ENCODE data around the gene C11orf52.

The C11orf52 gene

GRCh38 chr11:111937461-111937769, 18.7 kb downstream of the C11orf52 start:
- peak overlapping the region; percentile 85 for H2AFZ ChIP-seq (ENCODE audit: low read depth)
- no peaks in the 10 kb centered on the region for H4K20me1 ChIP-seq (ENCODE audit: insufficient read depth)
- H3K27ac ChIP-seq = no peak overlapping the region
- H3K4me3 ChIP-seq (IDR thresholded peaks at IDR 0.05; ENCODE audit: insufficient read depth, low read depth, low read length) = peak overlapping the region; percentile 20
- peak overlapping the region; percentile 77 for H3K4me2 ChIP-seq
- peaks cover 15% of the 10 kb centered on the region for H3K4me1 ChIP-seq (ENCODE audit: low read depth, poor library complexity, severe bottlenecking)
- TF ChIP-seq CTCF (conservative IDR thresholded peaks at IDR 0.05; ENCODE audit: low read depth, low read length) = no peak
- H3K9ac ChIP-seq = peak overlapping the region; percentile 55; the same call in 1 of the 2 replicates
- no peaks in the 10 kb centered on the region for H3K36me3 ChIP-seq (ENCODE audit: insufficient read depth)
- H3K27me3 ChIP-seq (ENCODE audit: insufficient read depth, low read depth) = no peaks in the 10 kb centered on the region
- no peaks in the 10 kb centered on the region for H3K79me2 ChIP-seq (ENCODE audit: insufficient read depth, low read depth)

GRCh38 chr11:111937844-111938243, 19.1 kb downstream of the C11orf52 start:
- H3K4me1 ChIP-seq (ENCODE audit: low read depth, poor library complexity, severe bottlenecking) = peaks cover 15% of the 10 kb centered on the region
- H3K79me2 ChIP-seq (ENCODE audit: insufficient read depth, low read depth) = no peaks in the 10 kb centered on the region
- no peaks in the 10 kb centered on the region for H4K20me1 ChIP-seq (ENCODE audit: insufficient read depth)
- no peak overlapping the region for H3K9ac ChIP-seq
- no peak overlapping the region for H3K27ac ChIP-seq
- no peak overlapping the region for H3K4me3 ChIP-seq (IDR thresholded peaks at IDR 0.05; ENCODE audit: insufficient read depth, low read depth, low read length)
- H3K27me3 ChIP-seq (ENCODE audit: insufficient read depth, low read depth) = no peaks in the 10 kb centered on the region
- TF ChIP-seq CTCF (conservative IDR thresholded peaks at IDR 0.05; ENCODE audit: low read depth, low read length) = no peak
- H3K36me3 ChIP-seq (ENCODE audit: insufficient read depth) = no peaks in the 10 kb centered on the region
- H2AFZ ChIP-seq (ENCODE audit: low read depth) = peak overlapping the region; percentile 85; the same call in 1 of the 2 replicates
- peak overlapping the region; percentile 77; the same call in 1 of the 2 replicates for H3K4me2 ChIP-seq

- Histone ChIP-seq H3K4me3 (IDR thresholded peaks at IDR 0.05; ENCODE audit: insufficient read depth, low read depth, low read length) (no peak overlapping the region), H3K4me2 (no peak overlapping the region), H3K4me1 (ENCODE audit: low read depth, poor library complexity, severe bottlenecking) (peaks cover 15% of the 10 kb centered on the region)
These were observed 20.0 kb downstream of the C11orf52 start for GRCh38 chr11:111938687-111939160.

GRCh38 chr11:111939836-111940604, 21.3 kb downstream of the C11orf52 start:
- no peaks in the 10 kb centered on the region for H3K27me3 ChIP-seq (ENCODE audit: insufficient read depth, low read depth)

More at GRCh38 chr11:111938687-111939160, 20.0 kb downstream of the C11orf52 start:
- H3K79me2 ChIP-seq (ENCODE audit: insufficient read depth, low read depth) = no peaks in the 10 kb centered on the region
- H2AFZ ChIP-seq (ENCODE audit: low read depth) = no peak overlapping the region
- H4K20me1 ChIP-seq (ENCODE audit: insufficient read depth) = no peaks in the 10 kb centered on the region
- H3K9ac ChIP-seq = no peak overlapping the region
- H3K27ac ChIP-seq = no peak overlapping the region
- H3K36me3 ChIP-seq (ENCODE audit: insufficient read depth) = no peaks in the 10 kb centered on the region
- no peaks in the 10 kb centered on the region for H3K27me3 ChIP-seq (ENCODE audit: insufficient read depth, low read depth)
- TF ChIP-seq CTCF (conservative IDR thresholded peaks at IDR 0.05; ENCODE audit: low read depth, low read length) = no peak

More at GRCh38 chr11:111939836-111940604, 21.3 kb downstream of the C11orf52 start:
- no peaks in the 10 kb centered on the region for H3K79me2 ChIP-seq (ENCODE audit: insufficient read depth, low read depth)
- peaks cover 13% of the 10 kb centered on the region for H3K4me1 ChIP-seq (ENCODE audit: low read depth, poor library complexity, severe bottlenecking)
- H3K4me3 ChIP-seq (IDR thresholded peaks at IDR 0.05; ENCODE audit: insufficient read depth, low read depth, low read length) = no peak overlapping the region
- no peaks in the 10 kb centered on the region for H3K36me3 ChIP-seq (ENCODE audit: insufficient read depth)
- H3K4me2 ChIP-seq = no peak overlapping the region
- H3K27ac ChIP-seq = no peak overlapping the region
- H3K9ac ChIP-seq = no peak overlapping the region
- no peaks in the 10 kb centered on the region for H4K20me1 ChIP-seq (ENCODE audit: insufficient read depth)
- TF ChIP-seq CTCF (conservative IDR thresholded peaks at IDR 0.05; ENCODE audit: low read depth, low read length) = no peak
- no peak overlapping the region for H2AFZ ChIP-seq (ENCODE audit: low read depth)

All from KMS-11 (cell line).